H7 (cell line): ENCODE measurements around the gene AK8. TPM values are rescaled to one million over a fixed set of nuclear protein-coding genes. Genes with fewer than 3 reads are reported as not detected.

ENCODE experiments used
- DNase-seq: peaks from one replicate; pipeline ENCODE4 v3.0.0; 2012
- H3K27me3 ChIP-seq: 2 replicates; pipeline ENCODE4 v1.6.0; 2011; ENCODE audit warnings: mild to moderate bottlenecking, low read length; ENCODE audit not compliant: control insufficient read depth, insufficient read depth
- H3K36me3 ChIP-seq: replicated peaks from 2 replicates; pipeline ENCODE4 v1.5.1; 2011; ENCODE audit warnings: low read length; ENCODE audit not compliant: control insufficient read depth, insufficient read depth
- H3K4me3 ChIP-seq: 2 replicates; pipeline ENCODE4 v1.5.1; 2011; ENCODE audit warnings: low read depth, mild to moderate bottlenecking, control low read depth, low read length, moderate library complexity; ENCODE audit not compliant: insufficient read depth
- total RNA-seq: library from RNA; depleted of rRNA; stranded (reverse); fragments of >200 nt; shearing (Covaris generic); gene quantifications from 2 replicates; pipeline ENCODE4 v1.2.3, GENCODE V29; 2014

AK8 gene
- total RNA-seq, 1 experiment from 2014 or later, result 0.24 TPM

GRCh38 chr9:132757016-132757415 lies 121.1 kb downstream of the AK8 start:
- no peak overlapping the region for H3K4me3 ChIP-seq

GRCh38 chr9:132756214-132756845 lies 121.8 kb downstream of the AK8 start:
- H3K4me3 ChIP-seq, result no peak overlapping the region
- no peaks in the 10 kb centered on the region for H3K27me3 ChIP-seq
- peak; percentile 46 for DNase-seq
- no peaks in the 10 kb centered on the region for H3K36me3 ChIP-seq

More at GRCh38 chr9:132757016-132757415, 121.1 kb downstream of the AK8 start:
- Histone ChIP-seq H3K27me3 (no peaks in the 10 kb centered on the region), H3K36me3 (no peaks in the 10 kb centered on the region)
- peak; percentile 19 for DNase-seq

GRCh38 chr9:132755096-132755495 lies 123.0 kb downstream of the AK8 start:
- no peaks in the 10 kb centered on the region for H3K27me3 ChIP-seq
- DNase-seq, result peak; percentile 18
- H3K36me3 ChIP-seq, result no peaks in the 10 kb centered on the region
- H3K4me3 ChIP-seq, result no peak overlapping the region

- DNase-seq, result peak; percentile 20
- Histone ChIP-seq H3K4me3 (no peak overlapping the region), H3K36me3 (no peaks in the 10 kb centered on the region), H3K27me3 (no peaks in the 10 kb centered on the region)
Measured at GRCh38 chr9:132754236-132754635, 123.8 kb downstream of the AK8 start.

GRCh38 chr9:132753593-132753880 lies 124.5 kb downstream of the AK8 start:
- peak; percentile 33 for DNase-seq
- Histone ChIP-seq H3K36me3 (no peaks in the 10 kb centered on the region), H3K4me3 (no peak overlapping the region), H3K27me3 (no peaks in the 10 kb centered on the region)

GRCh38 chr9:132752877-132753592 lies 125.0 kb downstream of the AK8 start:
- Histone ChIP-seq H3K36me3 (no peaks in the 10 kb centered on the region), H3K27me3 (no peaks in the 10 kb centered on the region), H3K4me3 (no peak overlapping the region)
- peak; percentile 53 for DNase-seq

GRCh38 chr9:132750668-132751067 lies 127.4 kb downstream of the AK8 start:
- H3K4me3 ChIP-seq, result no peak overlapping the region
- H3K27me3 ChIP-seq, result peaks cover 7% of the 10 kb centered on the region
- no peaks in the 10 kb centered on the region for H3K36me3 ChIP-seq
- DNase-seq, result no peak

- DNase-seq, result no peak
- Histone ChIP-seq H3K4me3 (no peak overlapping the region), H3K36me3 (no peaks in the 10 kb centered on the region), H3K27me3 (peaks cover 17% of the 10 kb centered on the region)
Measured at GRCh38 chr9:132749306-132749705, 128.8 kb downstream of the AK8 start.

- Histone ChIP-seq H3K27me3 (peaks cover 25% of the 10 kb centered on the region), H3K36me3 (no peaks in the 10 kb centered on the region), H3K4me3 (no peak overlapping the region)
- no peak for DNase-seq
Measured at GRCh38 chr9:132748450-132748849, 129.6 kb downstream of the AK8 start.

GRCh38 chr9:132745756-132746709 lies 132.1 kb downstream of the AK8 start:
- H3K27me3 ChIP-seq, result peaks cover 29% of the 10 kb centered on the region
- H3K36me3 ChIP-seq, result no peaks in the 10 kb centered on the region
- no peak for DNase-seq
- H3K4me3 ChIP-seq, result no peak overlapping the region

- peak overlapping the region; percentile 18 for H3K4me3 ChIP-seq
- H3K27me3 ChIP-seq, result peaks cover 29% of the 10 kb centered on the region
- no peaks in the 10 kb centered on the region for H3K36me3 ChIP-seq
- peak; percentile 61 for DNase-seq
Measured at GRCh38 chr9:132744881-132745755, 133.0 kb downstream of the AK8 start.

GRCh38 chr9:132743931-132744479 lies 134.1 kb downstream of the AK8 start:
- no peak for DNase-seq
- no peak overlapping the region for H3K4me3 ChIP-seq
- H3K27me3 ChIP-seq, result peaks cover 29% of the 10 kb centered on the region
- no peaks in the 10 kb centered on the region for H3K36me3 ChIP-seq

- H3K27me3 ChIP-seq, result peaks cover 29% of the 10 kb centered on the region
- H3K36me3 ChIP-seq, result no peaks in the 10 kb centered on the region
- H3K4me3 ChIP-seq, result no peak overlapping the region
- peak; percentile 78 for DNase-seq
Measured at GRCh38 chr9:132742821-132743311, 135.2 kb downstream of the AK8 start.
